ENCODE measurements around the gene P2RX4.
A peak's percentile ranks its signal among the peaks of the same experiment; 100 is the strongest.
"Not testable (repeated sequence)": the region's sequence is repeated elsewhere in the genome, so short reads cannot be mapped to it uniquely, and the experiment has no call there.

Gene P2RX4, protein sequence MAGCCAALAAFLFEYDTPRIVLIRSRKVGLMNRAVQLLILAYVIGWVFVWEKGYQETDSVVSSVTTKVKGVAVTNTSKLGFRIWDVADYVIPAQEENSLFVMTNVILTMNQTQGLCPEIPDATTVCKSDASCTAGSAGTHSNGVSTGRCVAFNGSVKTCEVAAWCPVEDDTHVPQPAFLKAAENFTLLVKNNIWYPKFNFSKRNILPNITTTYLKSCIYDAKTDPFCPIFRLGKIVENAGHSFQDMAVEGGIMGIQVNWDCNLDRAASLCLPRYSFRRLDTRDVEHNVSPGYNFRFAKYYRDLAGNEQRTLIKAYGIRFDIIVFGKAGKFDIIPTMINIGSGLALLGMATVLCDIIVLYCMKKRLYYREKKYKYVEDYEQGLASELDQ

GRCh38 chr12:121209624-121210572 is at the start of gene P2RX4:
P2RX4 (plus strand) TSS chr12:121210129; CDS start chr12:121210165, 36 bp downstream.
- peak; percentile 95 for DNase-seq (ENCODE audit: low spot score)

DNA sequence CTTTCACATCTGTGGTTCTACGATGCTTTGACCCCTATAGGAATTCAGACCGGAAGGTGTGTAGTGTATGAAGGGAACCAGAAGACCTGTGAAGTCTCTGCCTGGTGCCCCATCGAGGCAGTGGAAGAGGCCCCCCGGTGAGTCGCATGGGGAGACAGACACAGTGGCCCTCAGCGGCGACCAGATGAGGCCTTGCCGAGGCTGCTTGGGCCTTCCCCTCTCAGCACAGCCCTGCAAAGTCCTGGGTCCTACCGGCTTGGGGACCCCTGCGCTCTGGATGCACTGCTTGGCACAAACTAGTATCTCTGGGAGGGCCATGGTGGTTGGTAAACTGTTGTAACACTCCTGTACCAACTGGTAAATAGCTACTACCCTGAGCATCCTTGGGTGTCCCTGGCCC is 47.5 kb upstream of the P2RX4 start:
- DNase-seq (ENCODE audit: low spot score), result no peak

DNA sequence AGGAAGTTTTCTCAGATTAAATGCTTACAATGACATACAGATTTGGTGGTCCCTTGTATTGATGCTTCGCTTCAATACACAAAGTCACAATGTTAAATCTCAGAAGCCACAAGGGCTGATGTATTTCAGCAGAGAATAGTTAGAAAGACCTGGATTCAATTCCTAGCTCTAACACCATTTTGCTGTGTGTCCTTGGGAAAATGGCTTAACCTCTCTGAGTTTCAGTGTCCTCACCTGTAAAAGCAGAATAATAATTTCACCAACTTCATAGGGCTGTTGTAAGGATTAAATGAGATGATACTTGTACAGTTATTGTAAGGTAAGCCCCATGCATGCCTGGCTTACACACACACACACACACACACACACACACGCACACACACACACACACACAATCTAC is 46.9 kb upstream of the P2RX4 start:
- DNase-seq (ENCODE audit: low spot score), result no peak

DNA sequence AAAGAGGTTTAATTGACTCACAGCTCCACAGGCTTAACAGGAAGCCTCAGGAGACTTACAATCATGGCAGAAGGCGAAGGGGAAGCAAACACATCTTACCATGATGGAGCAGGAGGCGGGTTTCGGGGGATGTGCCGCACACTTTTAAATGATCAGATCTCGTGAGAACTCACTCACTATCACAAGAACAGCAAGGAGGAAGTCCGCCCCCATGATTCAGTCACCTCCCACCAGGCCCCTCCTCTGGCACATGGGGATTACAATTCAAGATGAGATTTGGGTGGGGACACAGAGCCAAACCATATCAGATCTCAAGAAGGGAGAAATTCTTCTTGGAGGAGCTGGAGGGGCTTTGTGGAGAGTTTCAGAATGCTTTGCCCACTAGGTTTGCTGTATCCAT is 45.1 kb upstream of the P2RX4 start:
- not testable (repeated sequence) for DNase-seq (ENCODE audit: low spot score)

GRCh38 chr12:121165316-121165715 is 44.6 kb upstream of the P2RX4 start:
- no peak for DNase-seq (ENCODE audit: low spot score)

DNA sequence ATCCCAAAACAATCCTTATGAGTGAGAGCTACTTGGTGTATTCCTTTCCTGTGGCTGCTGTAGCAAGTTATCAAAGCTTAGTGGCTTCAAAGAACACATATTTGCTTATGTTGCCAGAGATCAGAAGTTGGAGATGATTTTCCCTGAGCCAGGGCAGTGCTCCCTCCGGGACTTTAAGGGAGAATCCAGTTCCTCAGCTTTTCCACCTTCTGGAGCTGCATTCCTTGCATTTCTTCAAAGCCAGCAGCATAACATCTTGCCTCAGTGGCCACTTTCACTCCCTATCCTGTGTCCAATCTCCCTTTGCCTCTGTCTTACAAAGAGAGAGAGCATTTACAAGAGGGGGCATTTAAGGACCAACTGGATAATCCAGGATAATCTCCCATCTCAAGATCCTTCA is 43.6 kb upstream of the P2RX4 start:
- no peak for DNase-seq (ENCODE audit: low spot score)

DNA sequence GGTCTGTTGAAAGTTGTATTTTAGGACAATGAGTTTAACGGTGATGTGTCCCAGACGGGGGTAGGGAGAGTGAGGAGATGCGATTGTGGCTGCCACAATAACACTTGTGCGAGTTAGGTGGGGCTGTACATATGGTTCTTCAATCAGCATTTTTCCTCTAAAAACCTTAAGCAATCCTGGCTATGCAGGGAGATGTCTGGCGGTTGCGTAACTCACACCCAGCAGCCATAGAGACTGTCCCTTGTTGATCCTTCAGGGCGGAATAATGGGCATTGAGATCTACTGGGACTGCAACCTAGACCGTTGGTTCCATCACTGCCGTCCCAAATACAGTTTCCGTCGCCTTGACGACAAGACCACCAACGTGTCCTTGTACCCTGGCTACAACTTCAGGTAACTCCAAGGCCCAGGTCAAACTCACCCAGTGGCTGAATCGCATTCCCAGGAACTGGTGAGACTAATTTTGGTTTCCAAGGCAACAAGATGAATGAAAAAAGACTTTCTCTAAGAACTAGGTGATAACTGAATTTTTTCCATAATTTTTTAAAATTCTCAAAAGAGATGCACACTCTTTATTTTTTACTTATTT is 42.6 kb upstream of the P2RX4 start:
- no peak for DNase-seq (ENCODE audit: low spot score)

GRCh38 chr12:121167951-121168350 is 42.0 kb upstream of the P2RX4 start:
- no peak for DNase-seq (ENCODE audit: low spot score)

- DNase-seq (ENCODE audit: low spot score), result no peak
Observed at GRCh38 chr12:121170151-121170550, 39.8 kb upstream of the P2RX4 start.

GRCh38 chr12:121170611-121171260 is 39.2 kb upstream of the P2RX4 start:
- DNase-seq (ENCODE audit: low spot score), result no peak

- DNase-seq (ENCODE audit: low spot score), result no peak
Observed at GRCh38 chr12:121172145-121172544, 37.8 kb upstream of the P2RX4 start.

DNA sequence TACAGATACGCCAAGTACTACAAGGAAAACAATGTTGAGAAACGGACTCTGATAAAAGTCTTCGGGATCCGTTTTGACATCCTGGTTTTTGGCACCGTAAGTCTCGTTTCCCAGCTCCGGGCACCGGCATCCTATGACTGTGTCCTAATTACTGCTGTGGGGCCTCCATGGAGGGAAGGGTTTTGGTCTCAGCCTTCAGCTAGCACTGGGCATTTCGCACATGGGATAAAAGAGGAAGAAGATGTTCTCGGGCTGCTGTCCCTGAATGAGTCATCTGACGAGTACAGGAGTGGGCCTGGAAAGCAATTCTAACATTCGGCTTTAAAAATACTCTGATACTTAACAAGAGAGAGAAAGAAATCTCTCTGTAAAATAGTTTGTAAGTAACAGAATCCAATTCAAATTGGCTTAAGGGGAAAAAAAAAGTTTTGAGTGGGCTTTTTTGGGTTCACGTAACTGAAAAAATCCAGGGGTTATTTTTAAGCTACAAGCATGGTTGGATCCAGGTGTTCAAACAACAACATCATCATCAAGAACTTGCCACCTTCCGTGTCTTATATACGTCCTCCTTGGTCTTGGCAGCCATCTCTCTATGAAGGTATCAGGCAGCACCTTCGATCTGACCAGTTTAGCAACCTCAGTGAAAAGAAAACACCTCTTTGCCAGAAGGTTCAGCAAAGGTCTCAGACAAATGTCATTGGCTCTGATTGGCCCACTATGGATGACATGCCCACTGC is 34.4 kb upstream of the P2RX4 start:
- no peak for DNase-seq (ENCODE audit: low spot score)

DNA sequence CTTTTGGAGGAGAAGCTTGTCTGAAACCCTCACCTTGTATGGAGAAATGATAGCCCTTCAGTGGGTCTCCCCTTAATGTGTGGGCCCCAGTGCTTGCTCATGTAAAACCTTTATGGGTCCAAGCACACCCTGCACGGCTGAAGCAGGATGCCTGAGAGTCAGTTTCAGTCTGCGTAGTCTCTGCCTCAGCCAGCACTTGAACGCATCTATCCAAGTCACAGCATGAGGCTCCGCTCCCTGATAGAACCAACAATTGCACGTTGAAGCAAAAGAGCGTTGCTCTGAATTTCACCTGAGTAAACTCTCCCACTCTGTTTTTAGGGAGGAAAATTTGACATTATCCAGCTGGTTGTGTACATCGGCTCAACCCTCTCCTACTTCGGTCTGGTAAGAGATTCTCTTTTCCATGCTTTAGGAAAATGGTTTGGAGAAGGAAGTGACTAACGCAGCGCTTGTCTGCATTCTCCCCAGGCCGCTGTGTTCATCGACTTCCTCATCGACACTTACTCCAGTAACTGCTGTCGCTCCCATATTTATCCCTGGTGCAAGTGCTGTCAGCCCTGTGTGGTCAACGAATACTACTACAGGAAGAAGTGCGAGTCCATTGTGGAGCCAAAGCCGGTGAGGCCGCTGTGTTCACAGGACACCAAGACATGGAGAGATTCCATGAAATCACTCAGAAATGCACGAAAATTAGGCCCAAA is 33.0 kb upstream of the P2RX4 start:
- no peak for DNase-seq (ENCODE audit: low spot score)

DNA sequence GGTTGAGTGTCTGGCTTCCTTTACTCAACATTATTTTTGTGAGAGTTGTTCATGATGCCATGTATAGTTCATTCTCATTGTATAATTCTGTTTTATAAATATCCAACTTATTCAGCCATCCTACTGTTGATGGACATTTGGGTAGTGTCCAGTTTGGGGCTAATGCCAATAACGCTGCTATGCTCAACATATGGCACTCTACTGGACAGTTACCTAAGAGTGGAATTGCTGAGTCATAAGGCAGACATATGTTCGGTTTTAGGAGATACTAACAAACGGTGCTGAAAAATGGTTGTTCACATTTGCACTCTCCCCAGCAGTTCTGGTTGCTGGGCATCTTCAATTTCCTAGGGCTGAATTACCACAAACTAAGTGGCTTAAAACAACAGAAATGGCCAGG is 28.7 kb upstream of the P2RX4 start:
- no peak for DNase-seq (ENCODE audit: low spot score)

DNA sequence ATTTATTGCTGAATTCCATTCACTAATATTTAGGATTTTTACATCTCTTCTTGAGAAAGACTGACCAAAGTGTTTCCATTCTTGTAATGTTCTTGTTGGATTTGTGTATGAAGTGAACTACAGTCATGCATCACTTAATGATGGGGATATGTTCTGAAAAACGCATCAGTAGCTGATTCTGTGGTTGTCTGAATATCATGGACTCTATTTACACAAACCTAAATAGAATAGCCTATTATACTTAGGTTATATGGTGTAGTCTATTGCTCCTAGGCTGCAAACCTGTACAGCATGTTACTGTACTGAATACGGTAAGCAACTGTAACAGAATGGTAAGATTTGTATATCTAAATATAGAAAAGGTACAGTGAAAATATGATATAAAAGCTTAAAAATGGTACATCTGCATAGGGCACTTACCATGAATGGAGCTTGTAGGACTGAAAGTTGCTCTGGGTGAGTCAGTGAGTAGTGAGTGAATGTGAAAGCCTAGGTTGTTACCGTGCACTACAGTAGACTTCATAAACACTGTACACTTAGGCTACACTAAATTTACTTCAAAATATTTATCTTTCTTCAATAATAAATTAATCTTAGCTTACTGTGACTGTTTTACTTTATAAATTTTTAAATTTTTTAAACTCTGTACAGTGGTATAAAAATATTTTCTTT is 27.6 kb upstream of the P2RX4 start:
- no peak for DNase-seq (ENCODE audit: low spot score)

DNA sequence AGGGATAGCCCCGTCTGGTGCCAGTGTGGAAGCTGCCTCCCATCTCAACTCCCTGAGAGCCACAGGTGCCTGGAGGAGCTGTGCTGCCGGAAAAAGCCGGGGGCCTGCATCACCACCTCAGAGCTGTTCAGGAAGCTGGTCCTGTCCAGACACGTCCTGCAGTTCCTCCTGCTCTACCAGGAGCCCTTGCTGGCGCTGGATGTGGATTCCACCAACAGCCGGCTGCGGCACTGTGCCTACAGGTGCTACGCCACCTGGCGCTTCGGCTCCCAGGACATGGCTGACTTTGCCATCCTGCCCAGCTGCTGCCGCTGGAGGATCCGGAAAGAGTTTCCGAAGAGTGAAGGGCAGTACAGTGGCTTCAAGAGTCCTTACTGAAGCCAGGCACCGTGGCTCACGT is 25.5 kb upstream of the P2RX4 start:
- DNase-seq (ENCODE audit: low spot score), result no peak

DNA sequence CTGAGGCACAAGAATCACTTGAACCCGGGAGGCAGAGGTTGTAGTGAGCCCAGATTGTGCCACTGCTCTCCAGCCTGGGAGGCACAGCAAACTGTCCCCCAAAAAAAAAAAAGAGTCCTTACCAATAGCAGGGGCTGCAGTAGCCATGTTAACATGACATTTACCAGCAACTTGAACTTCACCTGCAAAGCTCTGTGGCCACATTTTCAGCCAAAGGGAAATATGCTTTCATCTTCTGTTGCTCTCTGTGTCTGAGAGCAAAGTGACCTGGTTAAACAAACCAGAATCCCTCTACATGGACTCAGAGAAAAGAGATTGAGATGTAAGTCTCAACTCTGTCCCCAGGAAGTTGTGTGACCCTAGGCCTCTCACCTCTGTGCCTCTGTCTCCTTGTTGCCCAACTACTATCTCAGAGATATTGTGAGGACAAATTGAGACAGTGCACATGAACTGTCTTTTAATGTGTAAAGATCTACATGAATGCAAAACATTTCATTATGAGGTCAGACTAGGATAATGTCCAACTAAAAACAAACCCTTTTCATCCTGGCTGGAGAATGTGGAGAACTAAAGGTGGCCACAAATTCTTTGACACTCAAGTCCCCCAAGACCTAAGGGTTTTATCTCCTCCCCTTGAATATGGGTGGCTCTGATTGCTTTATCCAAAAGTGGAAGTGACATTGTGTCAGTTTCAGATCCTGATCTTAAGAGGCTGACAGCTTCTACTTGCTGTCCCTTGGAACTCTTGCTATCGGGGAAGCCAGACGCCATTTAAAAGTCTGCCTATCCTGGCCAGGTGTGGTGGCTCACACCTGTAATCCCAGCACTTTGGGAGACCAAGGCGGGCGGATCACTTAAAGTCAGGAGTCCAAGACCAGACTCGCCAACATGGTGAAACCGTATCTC is 24.7 kb upstream of the P2RX4 start:
- no peak for DNase-seq (ENCODE audit: low spot score)

- DNase-seq (ENCODE audit: low spot score), result no peak
Observed at GRCh38 chr12:121186826-121187225, 23.1 kb upstream of the P2RX4 start.

DNA sequence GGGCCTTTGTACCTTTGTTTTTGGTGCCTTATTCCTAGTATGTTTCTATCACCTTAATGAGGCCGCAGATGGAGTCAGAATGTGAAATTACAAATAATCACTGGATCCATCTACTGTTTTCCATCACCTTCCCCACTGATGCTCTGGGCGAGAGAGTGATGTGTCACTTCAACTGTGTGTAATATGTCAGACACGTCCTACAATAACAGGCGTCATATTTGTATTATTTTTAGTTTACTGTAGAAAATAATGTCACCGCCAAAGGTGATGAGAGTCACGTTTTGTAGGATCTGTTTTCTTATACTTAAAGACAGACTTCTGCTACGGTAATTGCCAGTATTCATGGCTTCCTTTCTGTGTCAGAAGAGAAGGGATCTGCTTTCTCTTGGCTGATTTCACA is 22.4 kb upstream of the P2RX4 start:
- no peak for DNase-seq (ENCODE audit: low spot score)
